ENCODE data around the gene GPX4. TPM values are rescaled to one million over a fixed set of nuclear protein-coding genes. Genes with fewer than 3 reads are reported as not detected.

GPX4 gene
- total RNA-seq, 4 donors from 2014 or later = 616 to 907 (median 819) TPM

GRCh38 chr19:1155352-1156304, 51.8 kb downstream of the GPX4 start:
- H3K36me3 ChIP-seq = no peaks in the 10 kb centered on the region
- in situ Hi-C loops (cut with MboI; ENCODE audit: low sequenced_read_pairs in 4 of 4) (no loop called here), intact Hi-C loops (cut with DNase I; ENCODE audit: low total_unique reads) (loop anchor here (5.0 kb wide), 1 partner anchor 53 kb away; the partner anchor contains the start of gene GPX4)
- peak overlapping the region; percentile 86 to 96 (median 92) for H3K27ac ChIP-seq
- peak in 1 of 2 donors; percentile 2 for TF ChIP-seq POLR2A (IDR thresholded peaks at IDR 0.05)
- TF ChIP-seq, protein P1, sequence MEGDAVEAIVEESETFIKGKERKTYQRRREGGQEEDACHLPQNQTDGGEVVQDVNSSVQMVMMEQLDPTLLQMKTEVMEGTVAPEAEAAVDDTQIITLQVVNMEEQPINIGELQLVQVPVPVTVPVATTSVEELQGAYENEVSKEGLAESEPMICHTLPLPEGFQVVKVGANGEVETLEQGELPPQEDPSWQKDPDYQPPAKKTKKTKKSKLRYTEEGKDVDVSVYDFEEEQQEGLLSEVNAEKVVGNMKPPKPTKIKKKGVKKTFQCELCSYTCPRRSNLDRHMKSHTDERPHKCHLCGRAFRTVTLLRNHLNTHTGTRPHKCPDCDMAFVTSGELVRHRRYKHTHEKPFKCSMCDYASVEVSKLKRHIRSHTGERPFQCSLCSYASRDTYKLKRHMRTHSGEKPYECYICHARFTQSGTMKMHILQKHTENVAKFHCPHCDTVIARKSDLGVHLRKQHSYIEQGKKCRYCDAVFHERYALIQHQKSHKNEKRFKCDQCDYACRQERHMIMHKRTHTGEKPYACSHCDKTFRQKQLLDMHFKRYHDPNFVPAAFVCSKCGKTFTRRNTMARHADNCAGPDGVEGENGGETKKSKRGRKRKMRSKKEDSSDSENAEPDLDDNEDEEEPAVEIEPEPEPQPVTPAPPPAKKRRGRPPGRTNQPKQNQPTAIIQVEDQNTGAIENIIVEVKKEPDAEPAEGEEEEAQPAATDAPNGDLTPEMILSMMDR (IDR thresholded peaks at IDR 0.05 in 4 of 5, conservative IDR thresholded peaks at IDR 0.05 in 1 of 5) = no peak
- H3K27me3 ChIP-seq = no peaks in the 10 kb centered on the region
- H3K4me1 ChIP-seq = peaks cover 48 to 50% of the 10 kb centered on the region in 2 donors
- H3K9me3 ChIP-seq = no peaks in the 10 kb centered on the region
- DNase-seq = peak in 1 of 2 donors; percentile 55
- peak; percentile 43 to 58 for ATAC-seq
- peak overlapping the region; percentile 22 to 50 (median 38) for H3K4me3 ChIP-seq

Other genes starting within 250 kb of the GPX4 start
- gene CFD, start 244.3 kb upstream of the GPX4 start, total RNA-seq = 100 to 1,000 TPM; 153 to 309 (median 210) TPM
- gene MED16, start 210.8 kb upstream of the GPX4 start, total RNA-seq = 10 to 100 TPM; 22.0 to 67.6 (median 54.6) TPM
- gene RNU6-9, start 210.5 kb upstream of the GPX4 start, total RNA-seq = not detected
- 10 to 100 TPM; 37.2 to 49.1 (median 44.3) TPM for gene R3HDM4, start 190.8 kb upstream of the GPX4 start, total RNA-seq
- gene KISS1R, start 186.7 kb upstream of the GPX4 start, total RNA-seq = not detected
- 1 to 10 TPM; 1.8 to 9.9 (median 7.8) TPM for gene ARID3A, start 178.0 kb upstream of the GPX4 start, total RNA-seq
- gene WDR18, start 119.6 kb upstream of the GPX4 start, total RNA-seq = 10 to 100 TPM in 3 of 4 donors, 1 to 10 TPM in 1; 4.4 to 59.0 (median 28.6) TPM
- not detected for gene GRIN3B, start 103.6 kb upstream of the GPX4 start, total RNA-seq
- 100 to 1,000 TPM in 3 of 4 donors, 10 to 100 TPM in 1; 98.5 to 150 (median 124) TPM for gene TMEM259, start 82.9 kb upstream of the GPX4 start, total RNA-seq
- gene RNU6-2, start 82.5 kb upstream of the GPX4 start, total RNA-seq = not detected
- 10 to 100 TPM in 1 of 4 donors, 1 to 10 TPM in 3; 2.2 to 10.1 (median 4.1) TPM for gene CNN2, start 77.4 kb upstream of the GPX4 start, total RNA-seq
- gene ABCA7, start 63.9 kb upstream of the GPX4 start, total RNA-seq = 10 to 100 TPM in 3 of 4 donors, 1 to 10 TPM in 1; 6.0 to 20.0 (median 15.0) TPM
- gene ARHGAP45, start 36.8 kb upstream of the GPX4 start, total RNA-seq = 1 to 10 TPM in 3 of 4 donors, under 1 TPM in 1; 0.83 to 7.6 (median 3.4) TPM
- gene POLR2E, start 8.6 kb upstream of the GPX4 start, total RNA-seq = 100 to 1,000 TPM; 118 to 263 (median 228) TPM
- 10 to 100 TPM; 22.2 to 49.8 (median 30.9) TPM for gene SBNO2, start 70.3 kb downstream of the GPX4 start, total RNA-seq
- gene STK11, start 101.8 kb downstream of the GPX4 start, total RNA-seq = 100 to 1,000 TPM in 3 of 4 donors, 10 to 100 TPM in 1; 91.5 to 194 (median 149) TPM
- 1 to 10 TPM in 1 of 4 donors, under 1 TPM in 3; 0.10 to 1.3 (median 0.53) TPM for gene CBARP, start 134.0 kb downstream of the GPX4 start, total RNA-seq
- 100 to 1,000 TPM; 189 to 442 (median 273) TPM for gene ATP5F1D, start 137.8 kb downstream of the GPX4 start, total RNA-seq
- 100 to 1,000 TPM in 2 of 4 donors, 10 to 100 TPM in 2; 34.9 to 117 (median 86.3) TPM for gene MIDN, start 144.6 kb downstream of the GPX4 start, total RNA-seq
- gene CIRBP, start 165.3 kb downstream of the GPX4 start, total RNA-seq = 100 to 1,000 TPM; 274 to 578 (median 418) TPM
- 10 to 100 TPM; 18.7 to 36.7 (median 28.7) TPM for gene FAM174C, start 171.5 kb downstream of the GPX4 start, total RNA-seq
- gene EFNA2, start 181.9 kb downstream of the GPX4 start, total RNA-seq = not detected